GM10266 (cell line): Measurements from ENCODE around the gene TCF19.

Experiments
- DNase-seq: peaks from one replicate; pipeline ENCODE4 v3.0.0; 2012; ENCODE audit errors: extremely low spot score
- TF ChIP-seq, protein P1 (sequence below): IDR thresholded peaks from 2 replicates; pipeline ENCODE4 v1.5.1; 2012; ENCODE audit warnings: mild to moderate bottlenecking, low read depth; ENCODE audit not compliant: control insufficient read depth, insufficient read depth; ENCODE audit errors: missing control alignments

Gene TCF19

DNA sequence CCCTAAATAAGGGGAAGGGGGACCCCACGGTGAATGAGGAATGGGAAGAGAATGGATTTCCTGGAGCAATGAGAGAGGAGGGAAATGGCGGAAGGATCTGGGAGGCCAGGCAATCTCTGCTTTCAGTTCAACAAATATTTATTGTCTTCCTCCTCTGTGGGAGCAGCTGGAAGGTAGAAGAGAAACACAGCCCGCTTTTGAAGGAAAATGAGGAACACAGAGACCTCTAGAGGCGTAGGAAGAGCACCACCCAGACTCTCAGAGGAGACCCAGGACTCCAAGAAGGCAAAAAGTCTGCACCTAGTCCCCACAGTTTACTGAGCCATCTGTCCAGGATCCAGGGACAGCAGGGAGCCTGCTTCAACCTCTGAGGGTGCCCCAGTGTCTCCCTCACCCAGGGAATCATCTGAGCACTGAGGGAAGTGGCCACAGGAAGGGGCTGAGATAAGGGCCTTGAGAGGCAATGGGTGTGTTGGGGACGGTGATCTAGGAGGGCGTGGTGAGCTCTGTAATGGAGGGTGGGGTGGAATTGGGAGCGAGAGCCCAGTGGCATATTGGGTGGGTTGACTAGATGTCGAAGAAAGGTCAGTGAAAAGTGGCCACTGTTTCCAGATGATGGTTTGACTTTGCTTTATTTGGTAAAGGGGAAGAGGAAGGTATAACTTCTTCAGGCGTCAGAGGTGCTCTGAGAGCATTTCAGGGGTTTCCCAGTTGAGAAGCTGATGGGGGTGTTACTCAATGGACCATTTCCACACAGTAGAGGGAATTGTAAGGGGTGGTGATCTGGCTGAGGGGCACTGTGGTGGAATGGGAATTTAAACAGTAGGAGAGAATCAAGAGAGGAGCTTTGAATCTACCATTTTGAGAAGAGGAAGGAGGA is 43.2 kb upstream of the TCF19 start:
- no peak for DNase-seq
- TF ChIP-seq, protein P1, sequence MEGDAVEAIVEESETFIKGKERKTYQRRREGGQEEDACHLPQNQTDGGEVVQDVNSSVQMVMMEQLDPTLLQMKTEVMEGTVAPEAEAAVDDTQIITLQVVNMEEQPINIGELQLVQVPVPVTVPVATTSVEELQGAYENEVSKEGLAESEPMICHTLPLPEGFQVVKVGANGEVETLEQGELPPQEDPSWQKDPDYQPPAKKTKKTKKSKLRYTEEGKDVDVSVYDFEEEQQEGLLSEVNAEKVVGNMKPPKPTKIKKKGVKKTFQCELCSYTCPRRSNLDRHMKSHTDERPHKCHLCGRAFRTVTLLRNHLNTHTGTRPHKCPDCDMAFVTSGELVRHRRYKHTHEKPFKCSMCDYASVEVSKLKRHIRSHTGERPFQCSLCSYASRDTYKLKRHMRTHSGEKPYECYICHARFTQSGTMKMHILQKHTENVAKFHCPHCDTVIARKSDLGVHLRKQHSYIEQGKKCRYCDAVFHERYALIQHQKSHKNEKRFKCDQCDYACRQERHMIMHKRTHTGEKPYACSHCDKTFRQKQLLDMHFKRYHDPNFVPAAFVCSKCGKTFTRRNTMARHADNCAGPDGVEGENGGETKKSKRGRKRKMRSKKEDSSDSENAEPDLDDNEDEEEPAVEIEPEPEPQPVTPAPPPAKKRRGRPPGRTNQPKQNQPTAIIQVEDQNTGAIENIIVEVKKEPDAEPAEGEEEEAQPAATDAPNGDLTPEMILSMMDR: no peak

DNA sequence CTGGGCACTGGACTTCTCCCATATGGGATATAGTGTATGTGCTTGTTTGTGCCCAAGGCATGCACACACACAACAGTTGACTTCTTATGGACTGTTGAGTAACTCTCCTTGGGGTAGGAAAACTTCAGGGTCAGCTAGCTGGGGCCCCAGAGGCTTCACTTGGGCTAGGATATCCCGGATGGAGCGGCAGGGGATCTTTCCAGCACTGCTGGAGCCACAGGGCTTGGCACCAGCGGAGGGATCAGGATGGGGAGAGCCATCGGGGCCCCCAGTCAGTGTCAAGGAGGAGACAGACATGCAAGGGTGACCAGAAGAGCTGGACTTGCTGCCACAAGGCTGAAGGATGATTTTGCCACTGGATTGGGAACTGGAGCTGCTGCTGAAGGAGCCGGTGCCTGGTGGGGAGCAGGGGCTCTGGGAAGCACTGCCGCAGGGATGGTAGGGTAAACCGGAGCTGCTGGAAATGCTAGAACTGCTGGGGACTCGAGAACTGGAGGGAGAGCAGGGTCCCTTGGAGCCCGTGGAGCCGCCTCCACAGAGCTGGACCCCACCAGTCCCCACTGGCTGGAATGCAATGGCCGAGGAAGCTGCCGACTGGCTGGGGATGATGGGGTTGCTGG is 42.3 kb upstream of the TCF19 start:
- no peak for DNase-seq
- TF ChIP-seq, protein P1: no peak

- TF ChIP-seq, protein P1: no peak
- DNase-seq: no peak
Observed at GRCh38 chr6:31116661-31117385, 41.6 kb upstream of the TCF19 start.

DNA sequence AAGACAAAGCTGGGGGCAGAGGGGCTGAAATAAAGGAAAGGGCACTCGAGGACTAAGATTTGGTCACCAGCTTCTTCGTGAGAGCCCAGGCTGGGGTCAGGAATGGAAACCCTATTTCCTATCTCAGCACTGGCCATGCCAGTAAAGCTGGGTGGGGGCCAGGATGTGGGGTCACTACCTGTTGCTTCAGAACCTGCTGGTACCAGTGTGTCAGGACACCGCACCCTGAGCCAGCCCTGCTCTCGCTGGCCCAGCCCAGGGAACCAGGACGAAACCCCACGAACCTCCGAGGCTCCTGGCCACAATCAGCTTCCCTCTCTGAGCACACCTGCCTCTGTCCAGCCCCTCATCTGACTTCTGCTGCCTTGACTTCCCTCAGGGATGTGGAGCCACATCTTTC is 40.2 kb upstream of the TCF19 start:
- no peak for DNase-seq
- TF ChIP-seq, protein P1: no peak

- TF ChIP-seq, protein P1: no peak
- DNase-seq: no peak
Observed at GRCh38 chr6:31120151-31120915, 38.1 kb upstream of the TCF19 start, which contains the start of gene CDSN. Gene CDSN, minus strand, starts transcription at chr6:31120446. Its CDS starts 27 bp downstream, at chr6:31120419.

DNA sequence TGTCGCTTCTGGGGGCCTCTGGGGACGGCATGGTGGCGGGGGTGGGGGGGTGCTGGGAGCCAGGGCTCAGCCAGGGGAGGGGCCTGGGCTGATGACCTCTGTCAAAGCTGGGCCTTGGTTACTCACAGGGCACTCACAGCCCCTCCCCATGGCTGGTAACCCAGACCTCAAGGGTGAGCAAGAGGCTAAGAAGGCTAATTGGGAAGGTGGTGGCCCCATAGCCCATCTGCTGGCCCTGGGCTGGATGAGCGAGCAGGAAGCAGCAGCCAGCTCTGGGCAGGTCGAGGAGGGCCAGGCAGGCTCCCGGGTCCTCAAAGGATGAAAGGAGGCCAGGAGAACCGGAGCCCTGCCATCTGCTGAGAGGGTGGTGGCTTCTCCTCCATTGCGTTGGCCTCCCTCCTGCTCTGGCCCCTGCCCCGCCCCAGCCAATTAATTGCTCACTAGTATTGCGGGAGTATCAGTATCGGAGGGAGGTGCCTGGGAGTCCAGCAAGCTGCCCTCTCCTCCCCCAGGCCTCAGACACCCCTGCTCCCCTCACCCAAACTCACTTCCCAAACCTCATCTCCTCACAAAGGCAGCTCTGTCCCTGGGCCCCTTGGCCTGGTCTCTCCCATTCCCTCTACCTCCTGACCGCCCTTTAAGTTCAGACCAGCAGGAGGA is 37.1 kb upstream of the TCF19 start:
- DNase-seq: no peak
- TF ChIP-seq, protein P1: no peak
